NCI-H2196 (cell line): ENCODE measurements around the gene ATG4D.
"Not testable (repeated sequence)": the region's sequence is repeated elsewhere in the genome, so short reads cannot be mapped to it uniquely, and the experiment has no call there.

ENCODE experiments used
- DNase-seq: peaks from one replicate; lab custom pipeline; 2025; ENCODE audit not compliant: unreplicated experiment; lab: John Stamatoyannopoulos, UW

The ATG4D gene

GRCh38 chr19:10550336-10550735, 6.6 kb downstream of the ATG4D start:
- no peak for DNase-seq

- DNase-seq: not testable (repeated sequence)
These were observed 7.3 kb downstream of the ATG4D start for GRCh38 chr19:10551006-10551405.

- peak; percentile 26 for DNase-seq
These were observed 8.1 kb downstream of the ATG4D start for GRCh38 chr19:10551698-10552301.

- peak; percentile 26 for DNase-seq
These were observed 8.9 kb downstream of the ATG4D start for GRCh38 chr19:10552510-10553053.

GRCh38 chr19:10553087-10553667, 9.5 kb downstream of the ATG4D start:
- DNase-seq: no peak

GRCh38 chr19:10553943-10554381, 10.3 kb downstream of the ATG4D start:
- DNase-seq: no peak

GRCh38 chr19:10554760-10555609, 11.3 kb downstream of the ATG4D start:
- no peak for DNase-seq

- DNase-seq: no peak
These were observed 11.9 kb downstream of the ATG4D start for GRCh38 chr19:10555610-10555973.

GRCh38 chr19:10557603-10558197, 14.0 kb downstream of the ATG4D start:
- no peak for DNase-seq

- DNase-seq: no peak
These were observed 16.4 kb downstream of the ATG4D start for GRCh38 chr19:10560154-10560553.

- DNase-seq: no peak
These were observed 18.9 kb downstream of the ATG4D start for GRCh38 chr19:10562609-10563008.

- peak; percentile 19 for DNase-seq
These were observed 21.4 kb downstream of the ATG4D start for GRCh38 chr19:10565028-10565566.

GRCh38 chr19:10565567-10566407, 22.1 kb downstream of the ATG4D start, which contains the start of gene KRI1:
KRI1 (minus strand) TSS chr19:10566010; CDS start chr19:10565999, 11 bp downstream.
- peak; percentile 98 for DNase-seq

- no peak for DNase-seq
These were observed 22.6 kb downstream of the ATG4D start for GRCh38 chr19:10566408-10566657.

- DNase-seq: no peak
These were observed 23.1 kb downstream of the ATG4D start for GRCh38 chr19:10566658-10567410.

GRCh38 chr19:10567656-10568055, 24.0 kb downstream of the ATG4D start:
- DNase-seq: no peak

GRCh38 chr19:10568062-10568825, 24.5 kb downstream of the ATG4D start:
- DNase-seq: peak; percentile 65

- peak; percentile 100 for DNase-seq
These were observed 25.3 kb downstream of the ATG4D start, which contains the start of gene CDKN2D for GRCh38 chr19:10568826-10569651. CDKN2D (minus strand) TSS chr19:10568979; CDS start chr19:10568653, 326 bp downstream.
